Measurements from ENCODE around the gene COPZ2. TPM values are rescaled to one million over a fixed set of nuclear protein-coding genes. Genes with fewer than 3 reads are reported as not detected.

COPZ2 gene
- total RNA-seq, 1 donor from 2014 or later = not detected

- H3K4me3 Mint-ChIP-seq (ENCODE audit: unreplicated experiment) = no peak overlapping the region
- no peaks in the 10 kb centered on the region for H3K9me3 Mint-ChIP-seq (ENCODE audit: unreplicated experiment)
- no peak overlapping the region for H3K27ac Mint-ChIP-seq (ENCODE audit: unreplicated experiment)
- peaks cover 12% of the 10 kb centered on the region for H3K27me3 Mint-ChIP-seq (ENCODE audit: unreplicated experiment)
- DNase-seq (ENCODE audit: low spot score) = no peak
- peaks cover 12% of the 10 kb centered on the region for H3K4me1 Mint-ChIP-seq (ENCODE audit: unreplicated experiment)
- TF ChIP-seq CTCF (IDR thresholded peaks at IDR 0.05; ENCODE audit: unreplicated experiment) = no peak
- H3K36me3 Mint-ChIP-seq (ENCODE audit: low read depth, unreplicated experiment) = no peaks in the 10 kb centered on the region
These were observed 11.6 kb downstream of the COPZ2 start for GRCh38 chr17:48025904-48026501.

GRCh38 chr17:48025040-48025903 lies 12.3 kb downstream of the COPZ2 start:
- peak overlapping the region; percentile 88 for H3K4me3 Mint-ChIP-seq (ENCODE audit: unreplicated experiment)
- peaks cover 12% of the 10 kb centered on the region for H3K27me3 Mint-ChIP-seq (ENCODE audit: unreplicated experiment)
- TF ChIP-seq CTCF (IDR thresholded peaks at IDR 0.05; ENCODE audit: unreplicated experiment) = peak; percentile 81
- H3K36me3 Mint-ChIP-seq (ENCODE audit: low read depth, unreplicated experiment) = no peaks in the 10 kb centered on the region
- H3K9me3 Mint-ChIP-seq (ENCODE audit: unreplicated experiment) = no peaks in the 10 kb centered on the region
- DNase-seq (ENCODE audit: low spot score) = peak; percentile 100
- H3K27ac Mint-ChIP-seq (ENCODE audit: unreplicated experiment) = peak overlapping the region; percentile 64
- peaks cover 10% of the 10 kb centered on the region for H3K4me1 Mint-ChIP-seq (ENCODE audit: unreplicated experiment)

- TF ChIP-seq CTCF (IDR thresholded peaks at IDR 0.05; ENCODE audit: unreplicated experiment) = no peak
- Mint-ChIP-seq H3K27ac (ENCODE audit: unreplicated experiment) (peak overlapping the region; percentile 64), H3K27me3 (ENCODE audit: unreplicated experiment) (peaks cover 14% of the 10 kb centered on the region), H3K36me3 (ENCODE audit: low read depth, unreplicated experiment) (no peaks in the 10 kb centered on the region), H3K9me3 (ENCODE audit: unreplicated experiment) (no peaks in the 10 kb centered on the region), H3K4me3 (ENCODE audit: unreplicated experiment) (peak overlapping the region; percentile 88), H3K4me1 (ENCODE audit: unreplicated experiment) (peaks cover 10% of the 10 kb centered on the region)
- DNase-seq (ENCODE audit: low spot score) = no peak
These were observed 13.2 kb downstream of the COPZ2 start for GRCh38 chr17:48024149-48025039.

- Mint-ChIP-seq H3K4me3 (ENCODE audit: unreplicated experiment) (peak overlapping the region; percentile 71), H3K4me1 (ENCODE audit: unreplicated experiment) (peaks cover 10% of the 10 kb centered on the region), H3K36me3 (ENCODE audit: low read depth, unreplicated experiment) (no peaks in the 10 kb centered on the region), H3K9me3 (ENCODE audit: unreplicated experiment) (no peaks in the 10 kb centered on the region), H3K27me3 (ENCODE audit: unreplicated experiment) (peaks cover 10% of the 10 kb centered on the region), H3K27ac (ENCODE audit: unreplicated experiment) (no peak overlapping the region)
- no peak for TF ChIP-seq CTCF (IDR thresholded peaks at IDR 0.05; ENCODE audit: unreplicated experiment)
- peak; percentile 62 for DNase-seq (ENCODE audit: low spot score)
These were observed 14.0 kb downstream of the COPZ2 start for GRCh38 chr17:48023400-48024148.
